CMK (cell line): ENCODE results near the gene TBX1.

Experiments
- DNase-seq: peaks from one replicate; pipeline ENCODE4 v3.0.0-alpha.2; 2010; ENCODE audit warnings: low read depth

The TBX1 gene

GRCh38 chr22:19738664-19739447, 21.7 kb upstream of the TBX1 start:
- no peak for DNase-seq

- no peak for DNase-seq
Measured at GRCh38 chr22:19739448-19739895, 21.1 kb upstream of the TBX1 start.

DNA sequence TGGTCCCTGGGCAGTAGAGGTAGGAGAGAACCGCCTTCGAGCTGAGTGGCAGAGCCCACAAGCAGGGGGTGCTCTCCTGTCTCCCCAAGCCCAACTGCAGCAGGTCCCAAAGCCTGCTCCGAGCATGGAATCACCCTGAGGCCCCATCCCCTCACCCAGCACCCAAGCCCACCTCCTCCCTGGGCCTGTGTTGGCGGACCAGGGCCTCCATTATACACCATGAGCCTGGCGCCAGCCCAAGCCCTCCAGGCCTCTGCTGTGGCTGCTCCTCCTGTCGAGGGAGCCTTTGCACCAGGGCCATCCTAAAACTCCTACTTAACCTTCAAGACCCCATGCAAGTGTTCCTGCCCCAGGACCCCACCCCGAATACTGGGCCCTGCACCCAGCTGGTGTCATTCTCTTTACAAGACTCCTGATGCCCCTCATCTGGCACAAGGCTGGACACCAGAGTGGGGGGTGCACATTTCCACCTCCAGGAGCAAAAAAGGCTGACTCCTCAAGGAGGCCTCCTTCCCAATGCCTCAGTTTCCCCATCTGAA, 20.6 kb upstream of the TBX1 start:
- no peak for DNase-seq

DNA sequence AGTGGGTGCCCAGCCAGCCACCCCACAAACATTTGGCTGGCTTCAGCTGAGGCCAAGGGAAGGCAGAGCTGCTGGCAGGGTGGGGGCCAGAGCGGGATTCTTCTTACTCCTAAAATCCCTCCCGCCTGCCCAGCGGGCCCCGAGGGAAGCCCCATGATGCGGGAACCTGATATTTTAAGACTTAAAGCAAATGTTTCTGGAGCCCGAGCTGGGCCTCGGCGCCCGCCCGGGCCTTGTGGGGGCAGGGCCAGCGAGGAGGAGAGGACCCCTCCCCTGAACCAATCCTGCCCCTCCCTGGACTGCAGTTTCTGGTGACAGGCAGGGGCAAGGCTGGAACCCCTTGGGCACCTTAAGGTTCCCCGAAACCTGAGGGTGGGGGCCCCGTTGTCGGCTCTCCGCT, 20.0 kb upstream of the TBX1 start:
- DNase-seq, result no peak

DNA sequence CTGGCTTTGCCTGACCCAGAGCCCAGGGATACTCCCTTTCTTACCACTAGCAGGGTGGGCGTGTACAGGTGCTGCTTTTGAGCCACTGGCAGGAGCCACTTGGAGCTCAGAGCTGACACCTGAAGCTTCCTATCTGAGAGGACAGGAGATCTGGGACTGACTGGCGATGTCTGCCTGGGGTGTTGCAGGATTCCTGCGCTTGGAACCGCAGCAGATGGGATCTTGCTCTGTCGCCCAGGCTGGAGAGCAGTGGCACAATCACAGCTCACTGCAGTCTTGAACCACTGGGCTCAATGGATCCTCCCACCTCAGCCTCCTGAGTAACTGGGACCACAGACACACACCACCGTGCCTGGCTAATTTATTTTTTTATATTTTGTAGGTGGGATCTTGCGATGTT, 19.5 kb upstream of the TBX1 start:
- no peak for DNase-seq

GRCh38 chr22:19742160-19743066, 18.2 kb upstream of the TBX1 start:
- DNase-seq, result no peak

- DNase-seq, result no peak
Measured at GRCh38 chr22:19743081-19743480, 17.5 kb upstream of the TBX1 start.

DNA sequence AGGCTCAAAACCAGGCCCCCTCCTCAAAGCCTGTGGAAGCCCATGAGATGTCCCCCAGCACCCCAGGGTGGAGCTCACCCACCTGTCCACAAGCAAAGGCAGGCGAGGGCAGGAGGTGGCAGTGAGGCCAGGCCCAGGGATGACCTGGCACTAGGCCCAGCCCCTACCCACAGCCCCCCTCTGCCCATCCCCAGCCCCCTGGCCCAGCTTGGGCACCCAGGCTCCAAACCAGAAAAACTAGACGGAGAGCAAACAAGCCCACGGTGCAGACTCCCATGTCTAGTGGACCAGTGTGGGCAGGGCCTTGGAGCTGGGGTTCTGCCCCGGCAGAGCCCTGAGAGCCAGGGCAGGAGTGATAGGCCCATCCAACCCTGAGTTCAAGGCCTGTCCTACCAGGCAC, 16.9 kb upstream of the TBX1 start:
- no peak for DNase-seq

DNA sequence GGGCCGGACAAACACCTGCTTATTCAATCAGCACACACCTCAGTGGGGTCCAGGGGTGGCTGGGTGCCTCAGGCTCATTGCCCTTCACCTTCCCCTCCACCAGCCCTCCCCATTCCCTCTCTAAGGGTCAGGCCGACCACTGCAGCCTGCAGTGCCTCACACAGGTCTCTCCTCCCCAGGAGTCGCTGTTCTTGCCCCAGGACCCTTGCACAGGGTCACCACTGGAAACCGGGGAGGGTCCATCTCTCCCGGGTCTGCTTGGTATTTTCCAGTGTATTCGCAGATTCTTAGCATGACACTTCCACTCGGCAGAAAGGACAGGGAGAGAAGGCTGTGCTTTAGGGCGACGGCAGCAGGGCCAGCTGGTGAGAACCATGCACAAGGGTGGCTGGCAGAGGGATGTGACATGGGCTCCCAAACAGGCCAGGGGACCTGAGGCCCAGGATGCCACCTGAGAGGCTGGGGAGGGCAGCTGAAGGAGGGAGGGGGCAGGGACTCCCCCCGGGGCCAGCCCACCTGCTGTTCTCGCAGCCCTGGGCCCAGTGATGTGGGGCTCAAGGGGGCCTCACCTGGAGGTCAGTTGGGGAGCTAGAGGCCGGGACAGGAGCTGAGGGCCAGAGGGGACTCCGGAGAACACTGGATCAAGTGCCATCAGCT, 16.1 kb upstream of the TBX1 start:
- DNase-seq, result no peak

DNA sequence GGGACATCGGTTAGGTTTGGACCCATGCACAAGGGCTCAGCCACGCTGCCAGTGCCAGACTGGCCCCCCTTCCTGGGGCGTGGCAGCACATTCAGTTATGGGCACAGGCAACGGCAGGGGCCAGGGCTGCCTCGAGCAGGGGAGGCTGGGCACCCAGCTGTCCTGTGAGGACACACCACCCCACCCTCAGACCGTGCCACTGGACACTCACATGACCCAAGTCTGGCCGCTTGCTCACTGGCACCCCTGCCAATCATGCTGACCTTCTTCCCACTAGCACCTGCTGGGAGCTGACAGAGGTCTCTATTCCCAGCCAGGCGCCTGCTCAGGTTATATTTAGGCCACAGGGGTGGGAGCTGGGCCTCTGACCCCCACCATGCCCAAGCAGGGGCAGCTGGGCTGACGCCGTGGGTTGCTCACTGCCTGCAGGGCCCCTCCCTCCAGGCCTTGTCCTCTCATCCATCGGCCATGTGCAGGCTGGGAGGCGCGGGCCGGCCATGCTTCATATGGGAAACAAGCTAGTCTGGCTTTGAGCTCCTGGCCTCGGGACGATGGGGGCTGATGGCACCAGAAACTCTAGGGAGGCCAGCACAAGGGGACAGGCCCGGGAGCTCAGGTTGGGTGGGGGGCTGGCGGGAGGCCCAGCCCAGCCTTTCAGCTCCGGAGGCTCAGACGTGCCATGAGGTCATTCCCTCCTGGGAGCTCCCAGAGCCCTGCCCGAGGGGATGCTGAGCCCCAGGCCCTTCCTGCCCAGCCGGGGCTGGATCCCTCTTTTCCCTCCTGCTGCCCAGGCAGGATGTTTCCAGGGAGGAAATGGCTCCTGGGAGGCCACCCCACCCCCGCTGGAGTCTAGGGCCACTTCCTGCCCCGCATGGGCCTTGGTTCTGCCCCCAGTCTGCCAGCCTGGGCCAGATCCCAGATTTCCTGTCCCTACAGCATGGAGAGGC, 15.2 kb upstream of the TBX1 start:
- DNase-seq, result no peak

DNA sequence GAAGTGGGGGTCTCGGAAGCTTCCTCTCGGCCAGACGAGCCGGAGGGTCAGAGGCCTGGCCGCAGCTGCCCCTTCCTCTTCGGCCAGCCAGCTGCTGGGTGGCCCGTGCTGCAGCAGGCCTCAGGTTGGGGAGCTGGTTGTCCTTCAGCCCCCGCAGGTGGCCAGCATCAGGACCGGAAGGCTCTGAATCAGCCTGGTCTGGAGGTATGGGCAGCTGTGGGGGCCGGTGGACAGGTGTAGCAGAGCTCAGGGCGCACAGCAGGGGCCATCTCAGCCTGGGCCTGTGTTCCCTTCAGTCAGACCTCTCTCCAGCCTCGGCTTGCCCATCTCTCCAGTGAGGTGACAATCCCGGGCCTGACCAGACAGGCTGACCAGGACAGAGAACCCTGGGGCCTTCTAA, 13.9 kb upstream of the TBX1 start:
- DNase-seq, result no peak

DNA sequence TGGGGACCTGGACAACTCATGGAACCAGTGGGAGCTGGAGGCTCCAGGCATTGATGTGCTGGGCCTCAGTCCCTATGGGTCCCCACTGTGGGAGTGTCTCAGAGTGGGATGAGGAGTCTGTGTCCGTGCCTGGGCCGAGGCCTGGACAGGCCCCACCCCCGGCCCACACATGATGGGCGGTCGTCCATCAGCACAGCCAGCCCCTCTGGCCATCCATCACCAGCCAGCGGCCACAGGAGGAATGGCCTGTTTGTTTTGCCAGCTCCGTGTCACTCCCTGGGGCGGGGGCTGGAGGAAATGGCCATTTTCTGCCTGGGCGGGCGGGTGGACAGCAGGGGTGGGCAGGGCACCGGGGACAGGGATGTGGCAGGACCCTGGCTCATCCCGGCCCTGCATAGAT, 13.0 kb upstream of the TBX1 start:
- DNase-seq, result no peak

GRCh38 chr22:19748139-19748538, 12.4 kb upstream of the TBX1 start:
- no peak for DNase-seq

GRCh38 chr22:19748991-19749664, 11.4 kb upstream of the TBX1 start:
- no peak for DNase-seq

DNA sequence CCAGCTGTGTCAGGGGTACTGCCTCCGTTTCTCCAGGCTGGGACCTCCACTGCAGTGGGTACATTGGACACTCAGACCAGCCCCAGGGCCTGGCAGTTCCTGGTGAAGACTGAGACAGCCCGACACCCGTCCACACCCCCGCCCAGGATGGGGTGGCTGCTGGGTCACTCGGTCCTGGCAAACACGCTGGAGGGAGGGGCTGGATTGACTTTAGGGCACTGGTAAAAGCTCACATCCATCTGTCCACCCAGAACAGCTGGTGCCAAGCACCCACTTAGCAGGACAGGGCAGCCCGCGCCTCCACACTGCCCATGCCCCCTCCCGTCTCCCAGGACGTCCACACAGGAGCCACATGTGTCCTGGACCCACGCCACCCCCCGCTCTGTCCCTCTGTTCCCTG, 10.7 kb upstream of the TBX1 start:
- no peak for DNase-seq

DNA sequence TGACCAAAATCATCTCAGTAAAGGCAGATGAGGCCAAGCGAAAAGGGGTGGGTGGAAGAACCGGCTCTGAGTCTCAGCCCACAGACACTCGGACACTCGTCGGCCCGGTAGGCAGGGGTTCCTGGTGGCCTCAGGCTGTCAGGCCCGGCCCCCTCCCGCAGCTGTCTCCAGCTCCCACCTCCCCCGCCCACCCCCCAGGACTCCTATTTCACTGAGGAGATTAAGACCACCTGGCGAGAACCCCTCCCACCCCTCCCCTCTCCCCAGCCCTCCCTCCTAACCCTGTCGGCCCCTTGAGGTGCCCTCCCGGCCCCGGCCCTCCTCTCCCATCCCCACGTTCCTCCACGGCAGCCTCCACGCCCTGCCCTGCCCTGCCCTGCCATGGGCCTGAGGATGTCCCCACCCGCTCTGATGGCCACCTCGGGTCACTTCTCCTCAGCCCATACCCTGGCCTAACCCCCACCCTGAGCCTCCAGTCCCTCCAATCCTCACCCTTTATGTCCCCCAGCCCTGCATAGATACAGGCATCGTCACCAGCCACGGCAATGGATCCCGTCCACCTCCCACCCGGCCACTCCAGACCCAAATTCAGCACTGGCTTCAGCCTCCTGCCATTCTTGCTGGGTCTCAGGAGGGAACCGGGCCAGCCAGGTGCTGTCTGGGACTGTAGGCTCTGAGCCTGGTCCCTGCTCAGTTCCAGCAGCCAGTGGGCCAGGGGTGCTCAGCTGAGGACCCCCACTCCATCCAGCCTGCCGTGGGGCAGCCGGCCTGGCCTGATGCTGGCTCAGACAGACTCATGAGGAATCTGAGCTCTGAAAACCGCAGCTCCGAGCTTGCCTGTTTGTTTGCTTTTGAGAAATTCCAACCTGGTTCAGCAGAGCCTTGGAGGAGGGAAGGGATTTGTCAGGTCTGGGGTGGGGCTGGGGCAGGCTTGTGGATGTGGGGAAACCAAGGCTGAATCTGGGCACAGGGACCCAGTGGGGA, 9.8 kb upstream of the TBX1 start:
- no peak for DNase-seq

GRCh38 chr22:19751497-19752245, 8.9 kb upstream of the TBX1 start:
- DNase-seq, result no peak

DNA sequence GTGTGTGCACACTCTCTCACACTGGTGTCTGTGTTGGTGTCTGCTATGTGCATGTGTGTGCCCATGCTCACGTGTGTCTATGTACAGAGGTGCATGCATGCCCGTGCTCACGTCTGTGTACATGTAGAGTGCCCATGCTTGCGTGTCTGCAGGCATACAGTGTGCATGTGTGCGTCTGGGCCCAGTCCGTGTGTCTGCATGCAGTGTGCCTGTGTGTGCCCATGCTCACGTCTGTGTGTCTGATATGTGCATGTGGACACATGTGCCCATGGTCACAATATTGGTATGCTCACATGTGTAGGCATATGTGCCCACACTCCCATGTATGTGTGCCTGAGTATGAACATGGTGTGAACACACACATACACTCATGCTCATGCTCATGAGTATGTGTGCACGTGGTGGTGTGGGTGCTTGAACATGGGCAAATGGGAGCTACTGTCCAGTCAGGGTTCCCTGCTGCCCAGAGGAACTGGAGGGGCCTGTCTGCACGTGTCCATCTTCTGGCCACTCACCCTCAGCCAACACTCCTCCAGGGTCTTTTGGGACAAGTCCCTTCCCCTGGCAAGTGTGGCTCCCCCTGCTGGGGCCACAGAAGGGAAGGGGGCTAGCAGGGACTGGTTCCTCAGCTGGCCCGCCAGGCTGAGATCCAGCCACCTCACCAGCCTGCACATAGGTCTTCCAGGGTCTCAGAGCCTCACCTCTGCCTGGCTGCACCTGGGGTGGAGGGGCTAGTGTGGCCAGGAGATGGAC, 7.3 kb upstream of the TBX1 start:
- no peak for DNase-seq
